Glutamatergic neuron (in vitro differentiated cells): Measurements from ENCODE around the gene RAP1GAP2. TPM values are rescaled to one million over a fixed set of nuclear protein-coding genes. Genes with fewer than 3 reads are reported as not detected.
"Not testable (repeated sequence)": the region's sequence is repeated elsewhere in the genome, so short reads cannot be mapped to it uniquely, and the experiment has no call there.

ENCODE experiments used
- DNase-seq: peaks from one replicate; pipeline ENCODE4 v3.0.0; 2022
- H3K27ac Mint-ChIP-seq: one replicate; pipeline ENCODE4 v1.8.0; 2020; ENCODE audit warnings: mild to moderate bottlenecking, mixed read lengths, inconsistent platforms; ENCODE audit not compliant: unreplicated experiment
- H3K27me3 Mint-ChIP-seq: one replicate; pipeline ENCODE4 v1.8.0; 2020; ENCODE audit warnings: mild to moderate bottlenecking, moderate library complexity, mixed read lengths, inconsistent platforms; ENCODE audit not compliant: unreplicated experiment
- H3K36me3 Mint-ChIP-seq: one replicate; pipeline ENCODE4 v1.8.0; 2020; ENCODE audit warnings: mild to moderate bottlenecking, mixed read lengths, inconsistent platforms; ENCODE audit not compliant: unreplicated experiment
- H3K4me1 Mint-ChIP-seq: one replicate; pipeline ENCODE4 v1.8.0; 2020; ENCODE audit warnings: mild to moderate bottlenecking, low read depth, mixed read lengths, inconsistent platforms; ENCODE audit not compliant: unreplicated experiment
- H3K4me3 Mint-ChIP-seq: one replicate; pipeline ENCODE4 v1.8.0; 2020; ENCODE audit warnings: mild to moderate bottlenecking, mixed read lengths, inconsistent platforms; ENCODE audit not compliant: unreplicated experiment
- H3K9me3 Mint-ChIP-seq: one replicate; pipeline ENCODE4 v1.8.0; 2020; ENCODE audit warnings: mild to moderate bottlenecking, moderate library complexity, mixed read lengths, inconsistent platforms; ENCODE audit not compliant: unreplicated experiment
- microRNA-seq: library from miRNA; unstranded; fragments of <30 nt; microRNA quantifications from one replicate; pipeline ENCODE4, GENCODE V29; 2020; ENCODE audit not compliant: unreplicated experiment
- total RNA-seq: library from RNA; stranded (reverse); fragmentation: NEBNext Ultra II Directional; extraction: Animal tissue kit (Norgen Biotek cat#: 25700); gene quantifications from one replicate; pipeline ENCODE4 v1.2.1, GENCODE V29; 2021; ENCODE audit not compliant: unreplicated experiment
- TF ChIP-seq, protein P1 (sequence below): fragments of 200-600 bp; sonication (generic); IDR thresholded peaks from one replicate; pipeline ENCODE4 v1.5.0; 2021; ENCODE audit not compliant: partially characterized antibody, unreplicated experiment

The RAP1GAP2 gene
- total RNA-seq, 1 donor from 2014 or later: 86.0 TPM

DNA sequence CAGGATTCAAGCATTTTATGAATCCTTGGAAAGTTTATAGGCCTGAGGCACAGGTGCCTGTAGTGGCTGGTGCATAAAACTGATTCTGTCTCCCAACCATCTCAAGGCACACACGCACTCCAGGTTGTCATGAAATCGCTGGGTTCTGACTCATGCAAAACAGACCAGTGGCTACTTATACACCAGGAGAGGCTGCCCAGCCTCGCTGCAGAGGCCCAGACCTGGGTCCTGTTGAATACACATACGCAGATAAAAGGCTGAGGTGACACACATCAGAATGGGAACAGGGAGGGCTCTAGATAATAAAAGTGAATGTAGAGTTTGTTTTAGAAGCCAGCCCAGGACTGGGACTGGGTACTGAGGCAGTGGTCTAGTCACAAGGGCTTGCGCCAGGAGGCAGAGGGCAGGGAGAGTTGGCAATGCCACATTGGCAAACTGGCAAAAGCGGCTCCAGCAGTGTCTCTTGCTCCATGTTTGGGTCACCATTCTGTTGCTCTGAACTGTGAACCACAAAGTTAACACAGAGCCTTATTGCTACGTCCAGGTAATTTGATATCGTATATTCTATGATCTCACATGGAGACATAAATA is 253.6 kb downstream of the RAP1GAP2 start:
- no peak for DNase-seq
- Mint-ChIP-seq H3K36me3 (no peaks in the 10 kb centered on the region), H3K4me3 (peak overlapping the region; percentile 93), H3K27ac (no peak overlapping the region), H3K4me1 (no peaks in the 10 kb centered on the region), H3K27me3 (peaks cover 3% of the 10 kb centered on the region), H3K9me3 (no peaks in the 10 kb centered on the region)
- TF ChIP-seq, protein P1, sequence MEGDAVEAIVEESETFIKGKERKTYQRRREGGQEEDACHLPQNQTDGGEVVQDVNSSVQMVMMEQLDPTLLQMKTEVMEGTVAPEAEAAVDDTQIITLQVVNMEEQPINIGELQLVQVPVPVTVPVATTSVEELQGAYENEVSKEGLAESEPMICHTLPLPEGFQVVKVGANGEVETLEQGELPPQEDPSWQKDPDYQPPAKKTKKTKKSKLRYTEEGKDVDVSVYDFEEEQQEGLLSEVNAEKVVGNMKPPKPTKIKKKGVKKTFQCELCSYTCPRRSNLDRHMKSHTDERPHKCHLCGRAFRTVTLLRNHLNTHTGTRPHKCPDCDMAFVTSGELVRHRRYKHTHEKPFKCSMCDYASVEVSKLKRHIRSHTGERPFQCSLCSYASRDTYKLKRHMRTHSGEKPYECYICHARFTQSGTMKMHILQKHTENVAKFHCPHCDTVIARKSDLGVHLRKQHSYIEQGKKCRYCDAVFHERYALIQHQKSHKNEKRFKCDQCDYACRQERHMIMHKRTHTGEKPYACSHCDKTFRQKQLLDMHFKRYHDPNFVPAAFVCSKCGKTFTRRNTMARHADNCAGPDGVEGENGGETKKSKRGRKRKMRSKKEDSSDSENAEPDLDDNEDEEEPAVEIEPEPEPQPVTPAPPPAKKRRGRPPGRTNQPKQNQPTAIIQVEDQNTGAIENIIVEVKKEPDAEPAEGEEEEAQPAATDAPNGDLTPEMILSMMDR: no peak

DNA sequence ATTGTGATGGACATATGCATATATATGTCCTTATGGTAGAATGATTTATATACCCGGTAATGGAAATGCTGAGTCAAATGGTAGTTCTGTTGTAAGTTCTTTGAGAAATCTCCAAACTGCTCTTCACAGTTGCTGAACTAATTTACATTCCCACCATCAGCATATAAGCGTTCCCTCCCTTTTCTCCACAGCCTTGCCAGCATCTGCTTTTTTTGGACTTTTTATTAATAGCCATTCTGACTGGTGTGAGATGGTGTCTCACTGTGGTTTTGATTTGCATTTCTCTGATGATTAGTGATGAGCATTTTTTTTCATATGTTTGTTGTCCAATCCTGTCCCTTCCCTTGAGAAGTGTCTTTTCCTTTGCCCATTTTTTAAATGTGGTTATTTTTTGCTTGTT is 258.6 kb downstream of the RAP1GAP2 start:
- not testable (repeated sequence) for H3K36me3 Mint-ChIP-seq, H3K9me3 Mint-ChIP-seq, DNase-seq, H3K27ac Mint-ChIP-seq, H3K4me1 Mint-ChIP-seq, H3K4me3 Mint-ChIP-seq, H3K27me3 Mint-ChIP-seq

DNA sequence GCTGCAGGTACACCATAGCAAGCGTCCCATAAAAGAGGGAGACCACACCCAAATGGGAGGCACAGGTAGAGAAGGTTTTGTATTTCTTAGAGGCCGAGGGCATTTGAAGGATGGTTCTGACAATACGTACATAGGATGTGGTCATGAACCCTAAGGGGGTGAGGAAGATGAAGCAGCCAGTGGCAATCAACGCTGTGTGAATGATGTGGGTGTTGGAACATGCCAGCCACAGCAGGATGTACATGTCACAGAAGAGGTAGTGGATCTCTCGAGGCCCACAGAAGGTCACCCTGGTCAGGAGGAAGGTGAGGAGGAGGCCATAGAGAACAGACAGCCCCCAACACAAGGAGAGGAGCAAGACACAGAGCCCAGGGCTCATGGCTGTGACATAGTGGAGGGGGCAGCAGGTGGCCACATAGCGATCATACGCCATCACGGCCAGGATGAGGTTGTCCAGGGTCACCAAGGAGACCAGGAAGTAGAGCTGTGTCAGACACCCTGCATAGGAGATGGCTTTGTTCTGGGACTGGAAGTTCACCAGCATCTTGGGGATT is 266.7 kb downstream of the RAP1GAP2 start:
- not testable (repeated sequence) for H3K27ac Mint-ChIP-seq, H3K9me3 Mint-ChIP-seq, H3K4me1 Mint-ChIP-seq, H3K36me3 Mint-ChIP-seq, H3K4me3 Mint-ChIP-seq, H3K27me3 Mint-ChIP-seq, DNase-seq

DNA sequence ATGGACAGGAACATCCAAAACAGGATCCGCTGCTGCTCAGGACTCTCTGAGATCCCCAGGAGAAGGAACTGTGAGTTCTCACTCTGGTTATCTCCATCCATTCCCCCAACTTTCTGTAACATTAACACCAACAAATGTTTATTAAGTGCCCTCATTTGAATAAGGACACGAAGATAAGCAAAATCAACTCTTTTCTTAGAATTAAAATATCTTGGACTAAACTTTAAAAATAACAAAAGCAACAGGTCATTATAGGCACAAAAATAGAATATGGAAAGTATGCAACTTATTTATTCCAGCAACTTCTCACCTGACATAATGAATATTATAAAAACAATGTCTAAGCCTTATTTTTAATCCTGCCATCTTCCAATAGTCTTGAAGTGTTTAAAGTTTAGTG is 267.3 kb downstream of the RAP1GAP2 start, which contains the start of gene OR1D5:
OR1D5 (minus strand) TSS at position 101 of the 400 bp plus-strand sequence; CDS start at position 101, 0 bp downstream.
- H3K9me3 Mint-ChIP-seq, H3K27me3 Mint-ChIP-seq, H3K4me1 Mint-ChIP-seq, H3K4me3 Mint-ChIP-seq, DNase-seq, H3K27ac Mint-ChIP-seq, H3K36me3 Mint-ChIP-seq: not testable (repeated sequence)

- H3K36me3 Mint-ChIP-seq, H3K4me1 Mint-ChIP-seq, H3K4me3 Mint-ChIP-seq, DNase-seq, H3K27me3 Mint-ChIP-seq, H3K27ac Mint-ChIP-seq, H3K9me3 Mint-ChIP-seq: not testable (repeated sequence)
Observed at GRCh38 chr17:3065192-3065591, 269.0 kb downstream of the RAP1GAP2 start.

GRCh38 chr17:3073850-3074249 is 277.6 kb downstream of the RAP1GAP2 start:
- H3K4me1 Mint-ChIP-seq, H3K27me3 Mint-ChIP-seq, H3K36me3 Mint-ChIP-seq, H3K27ac Mint-ChIP-seq, H3K4me3 Mint-ChIP-seq, H3K9me3 Mint-ChIP-seq, DNase-seq: not testable (repeated sequence)

Small RNA genes lying within 50 kb of the gene (microRNA-seq; reads per million reads assigned to microRNA genes)
- 1.7 reads per million, percentile 8 among the genes with 10 or more reads in this experiment for gene MIR1253

Other genes starting within 250 kb of the RAP1GAP2 start
- gene PAFAH1B1, start 202.8 kb upstream of the RAP1GAP2 start, total RNA-seq: 296 TPM
- 39.1 TPM for gene CLUH, start 84.7 kb upstream of the RAP1GAP2 start, total RNA-seq
- 19.0 TPM for gene CCDC92B, start 46.8 kb upstream of the RAP1GAP2 start, total RNA-seq